Ishikawa (cell line): Measurements from ENCODE around the gene ZIC2.

ENCODE experiments used
- CEBPB ChIP-seq: IDR thresholded peaks from 2 replicates; pipeline ENCODE4 v1.6.1; 2012
- CREB1 ChIP-seq: IDR thresholded peaks from 2 replicates; pipeline ENCODE4 v1.6.1; 2012; ENCODE audit warnings: low read depth
- EGR1 ChIP-seq: IDR thresholded peaks from 2 replicates; pipeline ENCODE4 v1.6.1; 2012
- EP300 ChIP-seq: IDR thresholded peaks from 2 replicates; pipeline ENCODE4 v1.6.1; 2012; ENCODE audit warnings: borderline replicate concordance
- FOXM1 ChIP-seq: IDR thresholded peaks from 2 replicates; pipeline ENCODE4 v1.6.1; 2012; ENCODE audit warnings: low read depth, borderline replicate concordance
- MAX ChIP-seq: IDR thresholded peaks from 2 replicates; pipeline ENCODE4 v1.6.1; 2012
- NFIC ChIP-seq: IDR thresholded peaks from 2 replicates; pipeline ENCODE4 v1.6.1; 2012
- RAD21 ChIP-seq: IDR thresholded peaks from 2 replicates; pipeline ENCODE4 v1.6.1; 2012; ENCODE audit warnings: low read depth
- REST ChIP-seq: IDR thresholded peaks from 2 replicates; pipeline ENCODE4 v1.6.1; 2012; ENCODE audit warnings: low read depth, mild to moderate bottlenecking
- TAF1 ChIP-seq: IDR thresholded peaks from 2 replicates; pipeline ENCODE4 v1.6.1; 2012; ENCODE audit warnings: low read depth, mild to moderate bottlenecking
- TCF12 ChIP-seq: IDR thresholded peaks from 2 replicates; pipeline ENCODE4 v1.6.1; 2012; ENCODE audit warnings: low read depth
- TEAD4 ChIP-seq: IDR thresholded peaks from 2 replicates; pipeline ENCODE4 v1.6.1; 2012
- USF1 ChIP-seq: IDR thresholded peaks from 2 replicates; pipeline ENCODE4 v1.6.1; 2012
- YY1 ChIP-seq: IDR thresholded peaks from 2 replicates; pipeline ENCODE4 v1.6.1; 2012; ENCODE audit warnings: low read depth
- ZBTB7A ChIP-seq: IDR thresholded peaks from 2 replicates; pipeline ENCODE4 v1.6.1; 2012; ENCODE audit warnings: low read depth

ZIC2 gene

GRCh38 chr13:99962242-99962641, 19.3 kb upstream of the ZIC2 start:
- TF ChIP-seq MAX: no peak
- TF ChIP-seq ZBTB7A: no peak
- no peak for TF ChIP-seq TEAD4
- TF ChIP-seq TCF12: no peak
- no peak for TF ChIP-seq CEBPB
- no peak for TF ChIP-seq USF1
- no peak for TF ChIP-seq EP300
- no peak for TF ChIP-seq YY1
- TF ChIP-seq FOXM1: no peak
- TF ChIP-seq EGR1: no peak

- TF ChIP-seq TEAD4 (no peak), CEBPB (no peak), RAD21 (no peak), NFIC (no peak), MAX (no peak), EP300 (no peak), EGR1 (no peak)
These were observed 17.7 kb upstream of the ZIC2 start for GRCh38 chr13:99963816-99964339.

- TF ChIP-seq MAX (no peak), TCF12 (no peak), REST (no peak), TAF1 (no peak), CREB1 (no peak), EP300 (no peak), RAD21 (no peak), TEAD4 (no peak), ZBTB7A (no peak), USF1 (no peak), CEBPB (no peak), EGR1 (no peak)
These were observed 16.1 kb upstream of the ZIC2 start for GRCh38 chr13:99965329-99966000.

- TF ChIP-seq TCF12 (no peak), FOXM1 (no peak), USF1 (no peak), TAF1 (no peak), CEBPB (no peak), REST (no peak), EP300 (no peak), YY1 (no peak), ZBTB7A (no peak), NFIC (no peak), MAX (no peak), EGR1 (no peak), TEAD4 (no peak), RAD21 (no peak), CREB1 (no peak)
These were observed 15.3 kb upstream of the ZIC2 start for GRCh38 chr13:99966064-99966805.

- TF ChIP-seq CEBPB (no peak), FOXM1 (no peak), NFIC (no peak), EGR1 (no peak), TEAD4 (no peak), TAF1 (no peak), CREB1 (no peak), YY1 (no peak), REST (no peak), EP300 (no peak), USF1 (no peak), RAD21 (no peak), TCF12 (no peak), ZBTB7A (no peak), MAX (no peak)
These were observed 14.1 kb upstream of the ZIC2 start for GRCh38 chr13:99967498-99967868.
